ENCODE data around the gene KCNJ15.
A peak's percentile ranks its signal among the peaks of the same experiment; 100 is the strongest.
"Not testable (repeated sequence)": the region's sequence is repeated elsewhere in the genome, so short reads cannot be mapped to it uniquely, and the experiment has no call there.

The KCNJ15 gene

GRCh38 chr21:38244885-38245869 is 11.6 kb upstream of the KCNJ15 start:
- peak; percentile 43 for DNase-seq (ENCODE audit: low read depth)

- DNase-seq (ENCODE audit: low read depth): no peak
Observed at GRCh38 chr21:38246511-38246910, 10.3 kb upstream of the KCNJ15 start.

DNA sequence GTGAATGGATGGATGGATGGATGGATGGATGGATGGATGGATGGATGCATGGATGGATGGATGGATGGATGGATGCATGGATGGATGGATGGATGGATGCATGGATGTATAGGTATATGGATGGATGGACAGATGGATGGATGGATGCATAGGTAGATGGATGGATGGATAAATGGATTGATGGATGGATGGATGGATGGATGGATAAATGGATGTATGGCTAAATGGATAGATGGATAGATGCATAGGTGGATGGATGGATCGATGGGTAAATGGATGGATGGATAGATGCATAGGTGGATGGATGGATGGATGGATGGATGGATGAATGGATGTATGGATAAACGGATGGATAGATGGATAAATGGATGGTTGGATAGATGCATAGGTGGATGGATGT is 9.7 kb upstream of the KCNJ15 start:
- not testable (repeated sequence) for DNase-seq (ENCODE audit: low read depth)

DNA sequence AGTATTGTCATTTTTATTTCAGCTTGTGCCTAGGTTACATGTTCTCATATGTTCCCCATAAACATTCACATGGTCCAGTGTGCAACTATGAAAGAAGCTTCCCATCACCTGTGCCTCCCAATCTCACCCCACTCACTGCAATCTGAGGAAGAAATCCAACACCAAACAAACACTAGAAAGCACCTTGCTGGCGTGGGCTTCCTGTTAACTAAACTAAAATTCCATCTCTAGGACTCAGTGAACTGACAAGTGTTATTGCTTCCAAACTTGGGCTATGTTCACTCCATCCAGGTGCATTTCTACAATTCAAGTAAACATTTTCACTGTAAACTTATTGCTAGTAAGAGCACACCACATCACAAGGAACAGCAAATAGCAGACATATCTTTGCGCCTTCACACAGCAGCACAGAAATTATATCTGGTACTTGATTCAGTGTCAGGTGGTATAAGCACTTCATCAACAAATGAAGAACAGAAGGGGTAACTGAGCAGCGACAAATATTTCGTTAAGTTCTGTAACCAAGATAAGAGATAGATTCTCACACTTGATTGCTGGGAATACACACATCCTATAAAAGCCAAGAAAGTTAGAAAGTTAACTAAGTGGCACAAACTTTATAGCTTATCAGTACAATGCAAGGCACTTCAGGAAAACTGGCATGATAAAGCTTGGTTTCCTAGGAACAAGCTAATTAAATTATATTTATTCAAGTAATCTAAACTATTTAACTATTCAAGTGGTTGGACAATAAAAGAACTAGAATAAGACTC is 8.9 kb upstream of the KCNJ15 start:
- no peak for DNase-seq (ENCODE audit: low read depth)

GRCh38 chr21:38249256-38249655 is 7.5 kb upstream of the KCNJ15 start:
- DNase-seq (ENCODE audit: low read depth): no peak

GRCh38 chr21:38249696-38250278 is 7.0 kb upstream of the KCNJ15 start:
- DNase-seq (ENCODE audit: low read depth): no peak

GRCh38 chr21:38250991-38251418 is 5.8 kb upstream of the KCNJ15 start:
- DNase-seq (ENCODE audit: low read depth): no peak

DNA sequence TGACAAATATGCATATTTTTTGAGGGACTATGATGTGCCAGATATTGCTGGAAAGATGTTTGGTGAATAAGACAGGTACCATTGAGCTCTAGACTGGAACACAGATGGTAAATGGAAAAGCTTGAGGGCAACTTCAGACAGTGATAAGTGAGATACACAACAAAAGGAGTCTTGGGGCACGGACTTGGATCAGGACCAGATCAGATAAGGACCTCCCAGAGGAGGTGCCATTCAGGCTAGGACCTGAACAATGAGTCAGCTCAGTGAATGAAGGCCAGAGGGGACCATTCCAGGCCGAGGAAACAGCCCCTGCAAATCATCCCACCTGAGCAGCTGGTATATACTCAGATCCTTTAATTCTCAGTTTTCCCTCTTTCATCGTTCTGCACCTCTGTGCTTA is 1.8 kb upstream of the KCNJ15 start:
- DNase-seq (ENCODE audit: low read depth): no peak

GRCh38 chr21:38255571-38256117 is 1.1 kb upstream of the KCNJ15 start:
- no peak for DNase-seq (ENCODE audit: low read depth)

- DNase-seq (ENCODE audit: low read depth): no peak
Observed at GRCh38 chr21:38257667-38258066, 876 bp downstream of the KCNJ15 start.

- peak; percentile 33 for DNase-seq (ENCODE audit: low read depth)
Observed at GRCh38 chr21:38258521-38259485, 2.0 kb downstream of the KCNJ15 start.

GRCh38 chr21:38259665-38260064 is 2.9 kb downstream of the KCNJ15 start:
- DNase-seq (ENCODE audit: low read depth): no peak

DNA sequence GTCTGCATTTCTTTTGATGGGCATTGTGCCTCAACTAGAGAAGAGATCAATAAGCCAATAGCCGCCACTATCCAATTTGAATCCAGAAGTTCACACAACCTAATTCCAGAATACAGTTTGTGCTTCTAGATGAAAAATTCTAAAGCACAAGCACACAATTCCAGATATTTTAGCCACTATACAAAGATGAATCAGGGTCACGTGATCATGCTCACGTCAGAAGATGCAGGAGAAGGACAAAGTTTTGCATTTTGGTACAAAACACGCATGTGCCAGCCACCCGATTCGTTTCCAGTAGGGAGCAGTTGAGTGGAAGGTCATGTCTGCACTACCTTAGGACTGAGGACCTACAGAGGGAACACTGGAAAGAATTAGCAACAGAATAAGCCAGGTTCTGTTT is 3.6 kb downstream of the KCNJ15 start:
- DNase-seq (ENCODE audit: low read depth): no peak

DNA sequence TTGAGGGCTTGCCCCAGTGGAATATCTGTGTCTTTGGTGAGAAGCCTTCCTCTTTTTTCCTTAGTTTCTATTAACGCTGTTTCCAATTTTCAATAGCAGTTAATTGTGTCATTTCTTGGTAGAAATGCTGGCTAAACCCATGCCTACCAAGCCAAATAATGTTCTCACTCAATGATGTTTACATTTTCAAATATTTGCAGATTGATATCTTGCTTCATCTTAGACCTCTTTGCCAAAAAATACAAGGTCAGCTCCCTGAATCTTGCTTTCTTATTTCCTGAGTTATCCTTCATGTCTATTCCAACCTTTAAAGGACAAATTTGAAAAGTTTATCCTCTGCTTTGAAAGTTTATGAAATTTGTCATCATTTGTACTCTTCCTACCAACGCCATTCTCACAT is 5.1 kb downstream of the KCNJ15 start:
- DNase-seq (ENCODE audit: low read depth): peak; percentile 26

GRCh38 chr21:38263493-38263892 is 6.7 kb downstream of the KCNJ15 start:
- DNase-seq (ENCODE audit: low read depth): peak; percentile 60

DNA sequence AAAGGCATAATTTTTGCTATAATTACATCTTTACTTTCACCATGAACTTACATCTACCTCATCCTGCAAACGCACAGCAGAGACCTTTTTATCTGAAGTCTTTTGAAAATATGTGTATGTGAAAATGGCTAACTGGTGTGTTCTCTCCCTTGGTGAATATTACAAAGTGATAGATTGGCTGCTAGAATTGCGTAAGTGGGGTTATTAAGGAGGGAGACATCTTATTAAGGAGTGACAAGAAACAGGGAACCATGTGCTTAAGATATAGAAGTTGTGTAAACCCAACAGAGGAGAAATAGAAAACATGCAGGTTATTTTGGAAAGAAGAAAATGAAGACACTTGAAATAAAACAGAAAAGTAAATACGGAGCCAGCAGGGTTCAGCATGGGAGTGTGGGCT is 7.8 kb downstream of the KCNJ15 start:
- no peak for DNase-seq (ENCODE audit: low read depth)

- no peak for DNase-seq (ENCODE audit: low read depth)
Observed at GRCh38 chr21:38265166-38265565, 8.4 kb downstream of the KCNJ15 start.

DNA sequence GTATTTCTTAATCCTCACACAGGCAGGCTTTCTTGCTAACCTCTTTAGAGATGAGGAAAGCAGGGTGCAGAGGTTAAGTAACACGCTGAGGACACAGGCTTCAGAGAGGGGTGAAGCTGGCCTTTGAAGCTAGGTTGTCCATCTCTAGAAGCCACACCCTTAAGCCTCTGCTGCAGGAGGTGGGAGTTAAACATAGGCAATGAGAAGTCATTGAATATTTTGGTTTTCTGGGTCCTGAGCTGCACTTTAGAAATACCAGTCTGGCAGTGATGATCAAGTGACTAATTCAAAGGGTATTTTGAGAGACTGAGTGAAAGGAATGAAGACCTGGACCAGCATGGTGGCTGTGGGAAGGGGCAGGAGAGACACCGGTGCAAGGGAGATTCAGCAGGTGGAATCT is 9.9 kb downstream of the KCNJ15 start:
- DNase-seq (ENCODE audit: low read depth): peak; percentile 20

DNA sequence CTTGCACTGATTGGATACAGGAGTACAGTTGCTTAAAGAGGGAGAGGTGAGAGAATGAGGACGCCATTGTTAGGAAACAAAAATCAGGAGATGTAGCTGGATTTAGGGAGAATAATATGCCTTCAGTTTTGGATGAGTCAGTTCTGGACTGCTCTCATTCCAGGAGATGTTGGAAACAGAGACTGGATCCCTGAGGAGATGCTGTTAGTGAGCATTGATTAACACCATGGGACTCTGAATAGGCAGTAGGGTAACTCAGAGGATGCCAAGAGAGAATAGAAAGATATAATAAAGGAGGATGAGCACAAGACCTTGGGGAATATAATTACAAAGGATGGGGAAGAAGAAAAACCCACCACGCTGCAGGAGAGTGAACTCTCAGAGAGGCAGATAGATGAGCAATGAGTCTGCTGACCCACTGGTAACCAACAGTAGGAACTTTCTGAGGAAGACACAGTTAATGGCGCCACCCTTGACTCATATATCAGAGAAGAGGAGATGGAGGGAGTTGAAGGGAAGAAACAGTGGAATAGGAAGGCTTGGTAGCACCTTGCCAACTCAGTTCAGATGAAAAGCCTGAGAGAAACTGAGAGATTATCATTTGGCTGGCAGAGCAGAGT is 10.5 kb downstream of the KCNJ15 start:
- no peak for DNase-seq (ENCODE audit: low read depth)

DNA sequence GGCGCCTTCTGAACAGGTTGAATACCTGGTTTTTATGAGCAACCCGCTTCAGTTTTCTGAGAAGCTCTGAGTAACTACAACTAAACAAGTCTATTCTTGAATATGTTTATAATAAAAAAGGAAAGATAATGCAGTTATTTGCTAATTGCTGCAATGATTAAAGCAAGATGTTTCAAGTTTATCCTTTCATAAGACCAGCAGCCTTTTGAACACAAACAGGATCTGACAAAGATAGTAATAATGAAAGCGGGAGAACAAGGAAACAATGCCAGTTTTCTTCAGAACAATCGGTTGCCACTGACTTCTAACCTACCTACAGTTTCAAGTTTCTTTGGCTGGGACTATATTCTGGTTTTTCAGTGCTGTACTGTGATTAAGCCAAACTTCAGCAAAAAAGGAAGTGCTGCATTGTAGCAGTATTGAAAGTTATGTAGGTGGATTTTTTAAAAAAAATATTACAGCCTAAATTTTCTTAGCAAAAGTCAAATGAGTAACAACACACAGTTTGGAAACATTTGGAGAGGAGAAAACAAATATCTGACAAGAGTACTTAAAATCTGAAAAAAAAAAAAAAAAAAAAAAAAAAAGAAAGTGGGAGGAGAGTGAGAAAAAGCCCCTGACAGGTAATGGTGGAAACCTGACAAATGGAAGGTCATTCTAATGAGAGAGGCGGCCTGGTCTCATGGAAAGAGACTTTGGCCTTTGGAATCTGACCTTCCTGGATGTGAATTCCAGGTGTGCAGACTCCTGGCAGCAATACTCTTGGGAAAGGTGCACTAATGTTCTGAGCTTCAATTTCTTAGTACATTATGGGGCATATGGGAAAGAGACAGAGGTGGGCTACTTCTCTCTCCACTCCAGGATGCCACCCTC is 11.4 kb downstream of the KCNJ15 start:
- DNase-seq (ENCODE audit: low read depth): no peak
